WTC11 (cell line): ENCODE measurements around the gene CLEC16A.

Source experiments
- CTCF ChIP-seq: fragments of 200-600 bp; IDR thresholded peaks from 2 replicates; pipeline ENCODE4 v1.8.0; 2022; ENCODE audit warnings: antibody characterized with exemption
- ETV6 ChIP-seq: sonication (generic); formaldehyde crosslinking; IDR thresholded peaks from 2 replicates; pipeline ENCODE4 v1.8.1; 2022; ENCODE audit warnings: mild to moderate bottlenecking, missing genetic modification reagents
- JUN ChIP-seq: sonication (generic); formaldehyde crosslinking; IDR thresholded peaks from 2 replicates; pipeline ENCODE4 v1.8.0; 2023; ENCODE audit warnings: mild to moderate bottlenecking, missing genetic modification reagents
- KAT7 ChIP-seq: sonication (generic); formaldehyde crosslinking; IDR thresholded peaks from 2 replicates; pipeline ENCODE4 v1.8.1; 2023; ENCODE audit warnings: missing genetic modification reagents, mild to moderate bottlenecking, borderline replicate concordance
- NR3C1 ChIP-seq: sonication (generic); formaldehyde crosslinking; conservative IDR thresholded peaks from 2 replicates; pipeline ENCODE4 v1.8.1; 2023; ENCODE audit warnings: low read depth, mild to moderate bottlenecking, missing genetic modification reagents
- TEAD1 ChIP-seq: sonication (generic); formaldehyde crosslinking; IDR thresholded peaks from 2 replicates; pipeline ENCODE4 v1.8.0; 2022; ENCODE audit warnings: mild to moderate bottlenecking, missing genetic modification reagents
- ZSCAN18 ChIP-seq: fragments of 250-450 bp; sonication (Bioruptor Pico); IDR thresholded peaks from 2 replicates; pipeline ENCODE4 v2.1.2; 2022; ENCODE audit warnings: mild to moderate bottlenecking, moderate library complexity
- TF ChIP-seq, protein P1 (sequence below): sonication (generic); formaldehyde crosslinking; IDR thresholded peaks from 2 replicates; pipeline ENCODE4 v1.8.0; 2022; ENCODE audit warnings: mild to moderate bottlenecking, missing genetic modification reagents
- TF ChIP-seq, protein P2 (sequence below): sonication (generic); formaldehyde crosslinking; conservative IDR thresholded peaks from 2 replicates; pipeline ENCODE4 v1.8.1; 2022; ENCODE audit warnings: mild to moderate bottlenecking, missing genetic modification reagents

GRCh38 chr16:11099672-11100205, 155.4 kb downstream of the CLEC16A start:
- TF ChIP-seq, protein P1, sequence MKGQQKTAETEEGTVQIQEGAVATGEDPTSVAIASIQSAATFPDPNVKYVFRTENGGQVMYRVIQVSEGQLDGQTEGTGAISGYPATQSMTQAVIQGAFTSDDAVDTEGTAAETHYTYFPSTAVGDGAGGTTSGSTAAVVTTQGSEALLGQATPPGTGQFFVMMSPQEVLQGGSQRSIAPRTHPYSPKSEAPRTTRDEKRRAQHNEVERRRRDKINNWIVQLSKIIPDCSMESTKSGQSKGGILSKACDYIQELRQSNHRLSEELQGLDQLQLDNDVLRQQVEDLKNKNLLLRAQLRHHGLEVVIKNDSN (CRISPR knock-in tag), result no peak
- TF ChIP-seq TEAD1 (CRISPR knock-in tag) (no peak), JUN (CRISPR knock-in tag) (no peak), CTCF (no peak), ETV6 (no peak), NR3C1 (no peak), KAT7 (no peak), ZSCAN18 (CRISPR knock-in tag) (no peak)
- TF ChIP-seq, protein P2, sequence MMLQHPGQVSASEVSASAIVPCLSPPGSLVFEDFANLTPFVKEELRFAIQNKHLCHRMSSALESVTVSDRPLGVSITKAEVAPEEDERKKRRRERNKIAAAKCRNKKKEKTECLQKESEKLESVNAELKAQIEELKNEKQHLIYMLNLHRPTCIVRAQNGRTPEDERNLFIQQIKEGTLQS, result no peak
